ENCODE measurements around the gene SH3RF1.

DNA sequence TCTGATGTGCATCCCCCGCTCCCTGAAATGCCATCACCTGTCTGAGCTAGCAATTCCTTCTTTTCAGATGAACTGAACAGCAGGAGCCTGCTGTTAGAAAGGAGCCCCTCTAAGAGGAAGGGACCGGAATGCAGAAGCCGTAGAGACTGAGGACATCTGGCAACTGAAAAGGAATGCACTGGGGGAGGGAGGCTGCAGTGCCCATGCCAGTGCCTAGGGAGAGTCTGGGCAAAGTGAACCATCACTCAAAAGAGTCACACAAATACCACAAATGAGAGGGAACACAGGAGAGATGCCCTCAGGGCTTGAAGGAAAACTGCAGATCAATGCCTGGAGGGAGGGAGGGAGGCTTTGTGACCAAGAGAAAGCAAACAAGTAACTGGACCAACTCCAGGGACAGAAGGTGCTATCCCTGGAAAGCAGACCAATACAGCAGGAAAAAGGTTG lies 166.8 kb downstream of the SH3RF1 start:
- TF ChIP-seq, protein P1, sequence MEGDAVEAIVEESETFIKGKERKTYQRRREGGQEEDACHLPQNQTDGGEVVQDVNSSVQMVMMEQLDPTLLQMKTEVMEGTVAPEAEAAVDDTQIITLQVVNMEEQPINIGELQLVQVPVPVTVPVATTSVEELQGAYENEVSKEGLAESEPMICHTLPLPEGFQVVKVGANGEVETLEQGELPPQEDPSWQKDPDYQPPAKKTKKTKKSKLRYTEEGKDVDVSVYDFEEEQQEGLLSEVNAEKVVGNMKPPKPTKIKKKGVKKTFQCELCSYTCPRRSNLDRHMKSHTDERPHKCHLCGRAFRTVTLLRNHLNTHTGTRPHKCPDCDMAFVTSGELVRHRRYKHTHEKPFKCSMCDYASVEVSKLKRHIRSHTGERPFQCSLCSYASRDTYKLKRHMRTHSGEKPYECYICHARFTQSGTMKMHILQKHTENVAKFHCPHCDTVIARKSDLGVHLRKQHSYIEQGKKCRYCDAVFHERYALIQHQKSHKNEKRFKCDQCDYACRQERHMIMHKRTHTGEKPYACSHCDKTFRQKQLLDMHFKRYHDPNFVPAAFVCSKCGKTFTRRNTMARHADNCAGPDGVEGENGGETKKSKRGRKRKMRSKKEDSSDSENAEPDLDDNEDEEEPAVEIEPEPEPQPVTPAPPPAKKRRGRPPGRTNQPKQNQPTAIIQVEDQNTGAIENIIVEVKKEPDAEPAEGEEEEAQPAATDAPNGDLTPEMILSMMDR (IDR thresholded peaks at IDR 0.05) = no peak
- TF ChIP-seq, protein P2, sequence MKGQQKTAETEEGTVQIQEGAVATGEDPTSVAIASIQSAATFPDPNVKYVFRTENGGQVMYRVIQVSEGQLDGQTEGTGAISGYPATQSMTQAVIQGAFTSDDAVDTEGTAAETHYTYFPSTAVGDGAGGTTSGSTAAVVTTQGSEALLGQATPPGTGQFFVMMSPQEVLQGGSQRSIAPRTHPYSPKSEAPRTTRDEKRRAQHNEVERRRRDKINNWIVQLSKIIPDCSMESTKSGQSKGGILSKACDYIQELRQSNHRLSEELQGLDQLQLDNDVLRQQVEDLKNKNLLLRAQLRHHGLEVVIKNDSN (CRISPR knock-in tag; IDR thresholded peaks at IDR 0.05) = no peak
- no peak for TF ChIP-seq TEAD4 (CRISPR knock-in tag; IDR thresholded peaks at IDR 0.05)
- TF ChIP-seq ZNF396 (CRISPR knock-in tag; IDR thresholded peaks at IDR 0.05; ENCODE audit: borderline replicate concordance) = no peak
- TF ChIP-seq, protein P3, sequence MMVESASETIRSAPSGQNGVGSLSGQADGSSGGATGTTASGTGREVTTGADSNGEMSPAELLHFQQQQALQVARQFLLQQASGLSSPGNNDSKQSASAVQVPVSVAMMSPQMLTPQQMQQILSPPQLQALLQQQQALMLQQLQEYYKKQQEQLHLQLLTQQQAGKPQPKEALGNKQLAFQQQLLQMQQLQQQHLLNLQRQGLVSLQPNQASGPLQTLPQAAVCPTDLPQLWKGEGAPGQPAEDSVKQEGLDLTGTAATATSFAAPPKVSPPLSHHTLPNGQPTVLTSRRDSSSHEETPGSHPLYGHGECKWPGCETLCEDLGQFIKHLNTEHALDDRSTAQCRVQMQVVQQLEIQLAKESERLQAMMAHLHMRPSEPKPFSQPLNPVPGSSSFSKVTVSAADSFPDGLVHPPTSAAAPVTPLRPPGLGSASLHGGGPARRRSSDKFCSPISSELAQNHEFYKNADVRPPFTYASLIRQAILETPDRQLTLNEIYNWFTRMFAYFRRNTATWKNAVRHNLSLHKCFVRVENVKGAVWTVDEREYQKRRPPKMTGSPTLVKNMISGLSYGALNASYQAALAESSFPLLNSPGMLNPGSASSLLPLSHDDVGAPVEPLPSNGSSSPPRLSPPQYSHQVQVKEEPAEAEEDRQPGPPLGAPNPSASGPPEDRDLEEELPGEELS (CRISPR knock-in tag; IDR thresholded peaks at IDR 0.05) = no peak
- TF ChIP-seq, protein P4, sequence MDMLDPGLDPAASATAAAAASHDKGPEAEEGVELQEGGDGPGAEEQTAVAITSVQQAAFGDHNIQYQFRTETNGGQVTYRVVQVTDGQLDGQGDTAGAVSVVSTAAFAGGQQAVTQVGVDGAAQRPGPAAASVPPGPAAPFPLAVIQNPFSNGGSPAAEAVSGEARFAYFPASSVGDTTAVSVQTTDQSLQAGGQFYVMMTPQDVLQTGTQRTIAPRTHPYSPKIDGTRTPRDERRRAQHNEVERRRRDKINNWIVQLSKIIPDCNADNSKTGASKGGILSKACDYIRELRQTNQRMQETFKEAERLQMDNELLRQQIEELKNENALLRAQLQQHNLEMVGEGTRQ (CRISPR knock-in tag; IDR thresholded peaks at IDR 0.05) = no peak
- TF ChIP-seq, protein P5, sequence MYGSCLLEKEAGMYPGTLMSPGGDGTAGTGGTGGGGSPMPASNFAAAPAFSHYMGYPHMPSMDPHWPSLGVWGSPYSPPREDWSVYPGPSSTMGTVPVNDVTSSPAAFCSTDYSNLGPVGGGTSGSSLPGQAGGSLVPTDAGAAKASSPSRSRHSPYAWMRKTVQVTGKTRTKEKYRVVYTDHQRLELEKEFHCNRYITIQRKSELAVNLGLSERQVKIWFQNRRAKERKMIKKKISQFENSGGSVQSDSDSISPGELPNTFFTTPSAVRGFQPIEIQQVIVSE (CRISPR knock-in tag; IDR thresholded peaks at IDR 0.05; ENCODE audit: borderline replicate concordance) = no peak
- no peak for TF ChIP-seq ESRRA (CRISPR knock-in tag; IDR thresholded peaks at IDR 0.05; ENCODE audit: borderline replicate concordance)
- no peak for TF ChIP-seq HMGA2 (CRISPR knock-in tag; IDR thresholded peaks at IDR 0.05)
- TF ChIP-seq, protein P6, sequence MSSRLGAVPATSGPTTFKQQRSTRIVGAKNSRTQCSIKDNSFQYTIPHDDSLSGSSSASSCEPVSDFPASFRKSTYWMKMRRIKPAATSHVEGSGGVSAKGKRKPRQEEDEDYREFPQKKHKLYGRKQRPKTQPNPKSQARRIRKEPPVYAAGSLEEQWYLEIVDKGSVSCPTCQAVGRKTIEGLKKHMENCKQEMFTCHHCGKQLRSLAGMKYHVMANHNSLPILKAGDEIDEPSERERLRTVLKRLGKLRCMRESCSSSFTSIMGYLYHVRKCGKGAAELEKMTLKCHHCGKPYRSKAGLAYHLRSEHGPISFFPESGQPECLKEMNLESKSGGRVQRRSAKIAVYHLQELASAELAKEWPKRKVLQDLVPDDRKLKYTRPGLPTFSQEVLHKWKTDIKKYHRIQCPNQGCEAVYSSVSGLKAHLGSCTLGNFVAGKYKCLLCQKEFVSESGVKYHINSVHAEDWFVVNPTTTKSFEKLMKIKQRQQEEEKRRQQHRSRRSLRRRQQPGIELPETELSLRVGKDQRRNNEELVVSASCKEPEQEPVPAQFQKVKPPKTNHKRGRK (CRISPR knock-in tag; IDR thresholded peaks at IDR 0.05; ENCODE audit: borderline replicate concordance) = no peak
- no peak for TF ChIP-seq ETV6 (CRISPR knock-in tag; IDR thresholded peaks at IDR 0.05)
